HG02938 (cell line): ENCODE results near the gene ADGRB3.
"Not testable (repeated sequence)": the region's sequence is repeated elsewhere in the genome, so short reads cannot be mapped to it uniquely, and the experiment has no call there.

Source experiments
- ATAC-seq: cut with Tn5 transposase; IDR thresholded peaks from one replicate; pipeline ENCODE4 v1.9.1; 2021; ENCODE audit warnings: mild to moderate bottlenecking, moderate library complexity; ENCODE audit not compliant: unreplicated experiment

Gene ADGRB3

GRCh38 chr6:68737061-68737460 lies 102.0 kb downstream of the ADGRB3 start:
- ATAC-seq = no peak

- ATAC-seq = no peak
Measured at GRCh38 chr6:68738039-68738438, 103.0 kb downstream of the ADGRB3 start.

DNA sequence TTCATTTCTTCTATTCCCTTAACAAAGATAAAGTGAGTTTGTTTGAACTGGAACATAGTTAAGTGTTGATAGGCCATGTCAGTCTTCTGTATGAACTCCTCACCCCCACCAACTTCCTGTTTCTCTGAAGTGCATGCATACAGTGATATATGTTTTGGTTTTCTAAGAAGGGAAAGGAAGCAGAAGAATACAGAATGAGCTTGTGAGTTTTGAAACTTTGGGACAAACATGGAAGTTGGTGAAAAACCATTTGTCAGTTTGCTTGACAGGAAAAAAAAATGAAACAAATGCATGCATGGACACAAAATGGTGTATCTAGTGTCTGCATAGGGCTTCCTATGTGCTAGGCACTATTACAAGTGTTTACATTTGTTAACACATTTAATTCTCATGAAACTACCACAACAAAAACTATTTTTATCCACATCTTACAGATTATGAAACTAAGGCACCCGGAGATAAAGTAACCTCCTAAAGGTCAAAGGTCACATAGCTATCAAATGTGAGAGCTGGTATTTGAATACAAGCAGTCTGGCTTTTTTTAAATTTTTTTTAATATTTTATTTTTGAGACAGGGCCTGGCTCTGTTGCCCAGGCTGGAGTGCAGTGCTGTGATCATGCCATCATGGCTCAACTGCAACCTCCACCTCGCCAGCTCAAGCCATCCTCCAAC lies 105.9 kb downstream of the ADGRB3 start:
- no peak for ATAC-seq

DNA sequence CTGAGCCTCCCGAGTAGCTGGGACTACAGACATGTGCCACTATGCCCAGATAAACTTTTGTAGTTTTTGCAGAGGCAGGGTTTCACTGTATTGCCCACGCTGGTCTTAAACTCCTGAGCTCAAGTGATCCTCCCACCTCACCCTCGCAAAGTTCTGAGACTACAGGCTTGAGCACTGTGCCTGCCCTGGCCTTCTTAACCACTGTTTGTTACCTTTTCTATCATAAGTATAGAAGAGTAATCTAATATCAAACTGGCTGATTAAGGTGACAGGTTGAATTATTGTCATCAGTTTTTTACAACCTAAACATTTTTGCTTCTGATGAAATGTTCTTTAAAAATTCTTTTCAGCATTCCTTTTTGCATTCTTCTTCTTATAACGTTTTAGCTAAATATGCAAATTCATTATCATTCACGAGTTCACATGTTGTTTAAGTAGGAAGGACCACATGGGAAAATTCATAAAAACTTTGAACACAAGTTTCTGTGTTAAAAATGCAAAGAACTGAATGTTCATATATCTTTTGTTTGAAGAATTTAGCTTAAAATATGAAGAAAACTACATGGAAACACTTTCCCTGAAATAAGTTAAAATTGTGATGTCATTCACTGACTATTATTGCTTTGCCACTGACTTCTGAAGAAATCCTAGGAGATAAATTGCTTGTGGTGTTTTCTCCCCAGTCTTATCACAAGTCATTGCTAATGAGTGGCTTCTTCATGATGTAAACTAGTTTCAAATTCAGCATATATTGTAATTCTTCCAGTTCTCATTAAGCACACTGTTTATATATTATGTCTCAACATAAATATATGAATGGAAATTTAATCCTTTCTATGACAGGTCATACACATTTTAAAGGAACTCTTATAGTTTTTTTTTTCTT lies 106.7 kb downstream of the ADGRB3 start:
- no peak for ATAC-seq

DNA sequence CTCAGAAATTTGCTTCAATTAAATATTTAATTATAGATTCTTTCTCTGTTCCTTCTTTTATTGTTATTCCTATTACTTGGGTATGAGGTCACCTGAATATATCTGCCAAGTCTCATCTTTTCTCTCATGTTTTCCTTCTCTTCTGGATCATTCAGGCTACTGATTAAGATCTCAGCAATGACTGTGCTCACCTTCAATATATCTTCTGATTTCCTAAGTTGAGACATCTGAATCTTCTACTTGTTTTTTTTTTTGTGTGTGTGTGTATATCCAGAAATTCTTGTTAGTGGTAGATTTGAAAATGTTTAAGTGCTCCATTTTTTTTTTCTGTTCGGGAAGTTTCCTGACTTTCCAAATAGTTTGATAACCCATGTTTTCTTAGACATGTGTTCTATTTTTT lies 108.0 kb downstream of the ADGRB3 start:
- no peak for ATAC-seq

DNA sequence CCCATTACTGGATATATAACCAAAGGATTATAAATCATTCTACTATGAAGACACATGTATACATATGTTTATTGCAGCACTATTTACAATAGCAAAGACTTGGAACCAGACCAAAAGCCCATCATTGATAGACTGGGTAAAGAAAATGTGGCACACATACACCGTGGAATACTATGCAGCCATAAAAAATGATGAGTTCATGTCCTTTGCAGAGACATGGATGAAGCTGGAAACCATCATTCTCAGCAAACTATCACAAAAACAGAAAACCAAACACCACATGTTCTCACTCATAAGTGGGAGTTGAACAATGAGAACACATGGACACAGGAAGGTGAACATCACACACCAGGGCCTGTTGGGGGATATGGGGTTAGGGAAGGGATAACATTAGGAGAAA lies 109.3 kb downstream of the ADGRB3 start:
- ATAC-seq = not testable (repeated sequence)

DNA sequence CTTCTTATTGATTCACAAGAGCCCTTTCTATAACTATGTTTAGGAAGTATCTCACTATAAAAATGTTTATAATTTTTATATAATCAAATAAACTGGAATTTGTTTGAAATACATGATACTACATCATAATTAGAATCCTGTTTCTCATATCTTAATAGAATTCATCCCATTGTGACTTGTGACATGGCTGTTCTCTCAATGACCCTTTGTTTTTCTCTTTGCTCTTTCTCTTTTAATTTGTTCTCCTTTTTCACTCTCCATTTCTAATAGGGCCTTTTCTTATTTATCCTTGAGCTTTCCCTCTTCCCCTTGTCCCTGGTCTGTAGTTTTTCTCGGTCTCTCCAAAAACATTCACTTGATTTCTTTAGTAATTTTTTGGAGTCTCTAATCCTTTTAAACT lies 111.3 kb downstream of the ADGRB3 start:
- no peak for ATAC-seq

GRCh38 chr6:68747110-68747790 lies 112.2 kb downstream of the ADGRB3 start:
- no peak for ATAC-seq

GRCh38 chr6:68747832-68748231 lies 112.8 kb downstream of the ADGRB3 start:
- ATAC-seq = not testable (repeated sequence)

GRCh38 chr6:68754681-68755213 lies 119.7 kb downstream of the ADGRB3 start:
- ATAC-seq = no peak

- ATAC-seq = no peak
Measured at GRCh38 chr6:68756454-68757375, 121.6 kb downstream of the ADGRB3 start.

- ATAC-seq = no peak
Measured at GRCh38 chr6:68757821-68758220, 122.7 kb downstream of the ADGRB3 start.

- no peak for ATAC-seq
Measured at GRCh38 chr6:68758559-68758958, 123.5 kb downstream of the ADGRB3 start.

GRCh38 chr6:68760485-68760884 lies 125.4 kb downstream of the ADGRB3 start:
- no peak for ATAC-seq

DNA sequence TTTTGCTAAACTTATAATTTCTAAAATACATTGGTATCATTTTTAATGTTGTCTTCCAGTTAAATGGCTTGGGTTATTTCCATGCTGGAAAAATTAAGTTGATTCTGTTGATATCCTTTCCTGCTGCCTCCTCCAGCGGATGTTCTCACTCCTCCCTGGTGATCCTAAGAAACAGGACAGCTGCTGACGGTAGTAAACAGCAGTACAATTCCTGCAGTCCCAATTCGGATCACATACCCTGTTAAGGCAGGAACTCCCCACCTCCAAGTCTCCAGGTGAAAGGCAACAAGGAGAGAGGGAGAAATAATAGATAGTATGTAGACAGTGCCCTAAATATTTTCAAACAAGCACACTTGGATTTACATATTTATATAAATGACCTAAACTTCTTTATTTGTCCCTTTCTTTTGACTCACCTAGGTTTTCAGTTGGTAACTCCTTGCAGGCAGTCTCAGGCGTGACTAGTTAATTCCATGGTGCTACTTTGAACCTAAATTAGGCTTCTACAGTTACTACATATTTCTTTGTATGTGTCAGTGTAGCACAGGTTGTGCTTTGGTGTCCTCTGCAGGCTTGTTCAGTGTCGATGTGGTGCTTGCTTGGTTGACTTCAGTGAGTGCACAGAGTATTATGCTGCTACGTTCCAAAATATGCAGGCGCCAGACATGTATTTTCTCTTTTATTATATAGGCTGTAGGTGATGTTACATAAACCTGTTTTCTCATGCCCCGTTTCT lies 126.0 kb downstream of the ADGRB3 start:
- no peak for ATAC-seq

DNA sequence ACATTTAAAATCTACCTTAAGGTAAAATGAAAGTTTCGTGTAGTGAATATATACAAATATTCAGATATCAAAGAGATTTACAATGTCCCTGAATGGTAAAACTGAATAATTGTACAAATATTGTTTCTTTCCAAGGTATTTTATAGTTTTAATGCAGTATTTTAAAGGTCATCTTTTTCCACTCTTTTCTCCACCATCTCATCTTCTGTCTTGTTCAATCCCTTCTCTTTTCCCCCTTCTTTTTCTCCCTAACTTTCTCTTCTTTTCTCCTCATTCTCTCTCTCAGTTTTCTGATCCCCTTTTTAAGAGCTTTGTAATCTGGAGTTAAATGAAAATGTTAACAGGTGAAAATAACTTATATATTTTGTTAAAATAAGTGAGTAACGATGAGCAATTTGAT lies 126.9 kb downstream of the ADGRB3 start:
- ATAC-seq = no peak

GRCh38 chr6:68771426-68771825 lies 136.3 kb downstream of the ADGRB3 start:
- no peak for ATAC-seq

DNA sequence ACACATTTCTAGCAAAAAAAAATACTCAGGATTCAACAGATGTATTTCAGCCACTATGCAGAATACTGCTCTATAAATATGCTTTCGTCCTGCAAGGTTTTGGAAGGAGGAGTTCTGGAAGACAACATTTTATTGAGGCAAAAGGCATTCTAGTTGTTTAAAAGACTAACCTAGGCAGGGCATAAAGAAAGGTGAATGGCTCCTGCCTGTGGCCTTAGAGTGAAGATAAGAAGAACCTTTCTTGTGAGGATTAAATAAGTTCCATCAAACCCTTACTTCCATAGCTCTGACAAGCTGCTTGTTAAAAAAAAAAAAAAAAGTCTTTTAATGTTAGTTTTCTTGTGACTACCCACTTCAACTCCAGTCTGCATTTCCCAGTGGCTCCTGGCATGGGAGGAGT lies 139.8 kb downstream of the ADGRB3 start:
- ATAC-seq = no peak

DNA sequence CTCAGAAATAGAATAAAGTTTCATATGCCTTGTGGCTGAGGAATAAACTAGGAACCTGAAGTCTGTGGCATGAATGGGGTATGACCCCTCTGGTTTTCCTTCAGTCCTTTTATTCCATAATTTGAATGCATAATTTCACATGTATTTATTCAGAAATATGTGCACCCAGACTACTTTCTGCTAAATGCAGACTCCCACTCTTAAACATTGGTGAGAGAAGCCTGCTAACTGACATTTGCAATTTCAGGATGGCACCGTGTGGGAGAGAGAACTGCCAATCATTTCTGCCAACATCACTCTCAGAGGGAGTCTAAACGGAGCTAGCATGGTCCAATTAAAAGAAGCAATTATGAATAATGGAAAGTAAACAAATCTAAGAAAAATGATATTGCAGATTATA lies 141.3 kb downstream of the ADGRB3 start:
- no peak for ATAC-seq

DNA sequence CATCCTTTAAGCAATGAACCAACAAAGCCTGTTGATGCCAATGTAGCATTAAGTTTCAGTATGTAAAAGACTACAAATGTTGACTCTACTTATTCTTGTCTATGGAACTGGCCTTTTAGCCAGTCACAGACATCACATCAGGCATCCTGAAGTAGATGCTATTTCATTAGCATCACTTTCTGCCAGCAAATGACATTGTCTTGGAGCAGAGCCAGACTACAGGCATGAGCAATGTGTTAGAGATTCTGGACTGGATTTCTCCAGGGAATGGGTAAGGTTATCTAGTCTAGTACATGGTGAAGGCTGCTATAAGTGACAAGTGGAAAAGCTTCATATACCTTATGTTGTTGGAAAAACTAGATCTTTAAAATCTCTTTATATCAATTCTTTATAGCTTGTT lies 142.9 kb downstream of the ADGRB3 start:
- ATAC-seq = no peak
